GM19238 (cell line): ENCODE results near the gene RPLP2.

Experiments used
- DNase-seq: peaks from one replicate; pipeline ENCODE4 v3.0.0; 2011; ENCODE audit warnings: low spot score; ENCODE audit not compliant: insufficient read length

RPLP2 gene

GRCh38 chr11:809287-810039, at the start of gene RPLP2:
Gene RPLP2, plus strand, starts transcription at chr11:809967. Its CDS starts 268 bp downstream, at chr11:810235.
- DNase-seq: peak; percentile 98

GRCh38 chr11:760236-760635, 49.5 kb upstream of the RPLP2 start:
- DNase-seq: no peak

GRCh38 chr11:761526-762108, 48.1 kb upstream of the RPLP2 start:
- DNase-seq: no peak

- no peak for DNase-seq
These were observed 47.2 kb upstream of the RPLP2 start for GRCh38 chr11:762421-763072.

GRCh38 chr11:763073-763463, 46.7 kb upstream of the RPLP2 start:
- DNase-seq: no peak

- no peak for DNase-seq
These were observed 46.0 kb upstream of the RPLP2 start for GRCh38 chr11:763549-764321.

- DNase-seq: no peak
These were observed 45.3 kb upstream of the RPLP2 start for GRCh38 chr11:764322-765024.

- peak; percentile 69 for DNase-seq
These were observed 44.6 kb upstream of the RPLP2 start for GRCh38 chr11:765025-765801.

GRCh38 chr11:765802-766091, 44.0 kb upstream of the RPLP2 start:
- DNase-seq: no peak

- no peak for DNase-seq
These were observed 43.4 kb upstream of the RPLP2 start for GRCh38 chr11:766106-766935.

GRCh38 chr11:766936-767210, 42.9 kb upstream of the RPLP2 start:
- no peak for DNase-seq

GRCh38 chr11:767238-767637, 42.5 kb upstream of the RPLP2 start:
- no peak for DNase-seq

GRCh38 chr11:769887-770641, 39.7 kb upstream of the RPLP2 start:
- DNase-seq: no peak

GRCh38 chr11:770642-771616, 38.8 kb upstream of the RPLP2 start:
- DNase-seq: no peak

- no peak for DNase-seq
These were observed 38.1 kb upstream of the RPLP2 start for GRCh38 chr11:771617-772204.

- DNase-seq: no peak
These were observed 37.1 kb upstream of the RPLP2 start for GRCh38 chr11:772429-773390.

- no peak for DNase-seq
These were observed 36.3 kb upstream of the RPLP2 start for GRCh38 chr11:773425-773824.
